GM19351 (cell line): ENCODE data around the gene ANKRD60.

Experiments used
- ATAC-seq: cut with Tn5 transposase; IDR thresholded peaks from one replicate; pipeline ENCODE4 v1.9.1; 2021; ENCODE audit warnings: mild to moderate bottlenecking, moderate library complexity; ENCODE audit not compliant: unreplicated experiment

Gene ANKRD60

DNA sequence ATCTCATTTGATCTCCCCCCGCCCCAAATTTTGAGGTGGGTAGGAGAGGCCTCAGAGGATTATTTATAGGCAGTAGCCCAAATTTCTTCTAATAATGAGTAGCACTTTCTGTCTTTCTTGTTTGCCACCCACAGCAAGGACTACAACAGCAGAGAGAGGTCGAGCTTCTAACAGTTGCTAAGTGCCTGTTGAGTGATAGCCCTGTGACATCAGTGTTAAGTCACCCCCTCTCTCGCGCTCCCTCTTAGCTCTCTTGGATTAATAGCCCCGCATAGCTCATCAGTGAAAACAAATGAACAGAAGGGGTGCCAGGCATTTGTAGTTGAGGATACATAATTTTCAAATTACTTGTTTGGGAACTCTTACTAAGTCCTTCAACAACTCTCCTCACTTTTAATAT lies 3.5 kb downstream of the ANKRD60 start:
- ATAC-seq = no peak

DNA sequence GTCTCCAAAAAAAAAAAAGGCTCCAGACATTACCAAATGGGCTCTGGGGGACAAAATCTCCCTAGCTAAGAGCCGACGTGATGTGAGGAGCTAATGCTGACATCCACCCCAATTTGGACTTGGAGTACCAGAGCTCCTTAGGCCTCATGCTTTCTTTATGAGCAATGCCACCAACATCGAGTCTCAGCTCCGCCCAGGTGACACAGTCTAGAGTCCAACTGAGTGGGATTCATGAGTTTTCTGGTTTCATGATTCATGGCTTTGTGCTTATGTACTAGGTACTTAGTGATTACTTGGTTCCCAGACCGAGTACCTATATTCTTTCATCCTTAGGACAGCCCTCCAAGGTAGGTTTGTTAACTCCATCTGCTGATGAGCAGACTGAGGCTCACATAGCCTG lies 4.4 kb downstream of the ANKRD60 start:
- ATAC-seq = no peak

DNA sequence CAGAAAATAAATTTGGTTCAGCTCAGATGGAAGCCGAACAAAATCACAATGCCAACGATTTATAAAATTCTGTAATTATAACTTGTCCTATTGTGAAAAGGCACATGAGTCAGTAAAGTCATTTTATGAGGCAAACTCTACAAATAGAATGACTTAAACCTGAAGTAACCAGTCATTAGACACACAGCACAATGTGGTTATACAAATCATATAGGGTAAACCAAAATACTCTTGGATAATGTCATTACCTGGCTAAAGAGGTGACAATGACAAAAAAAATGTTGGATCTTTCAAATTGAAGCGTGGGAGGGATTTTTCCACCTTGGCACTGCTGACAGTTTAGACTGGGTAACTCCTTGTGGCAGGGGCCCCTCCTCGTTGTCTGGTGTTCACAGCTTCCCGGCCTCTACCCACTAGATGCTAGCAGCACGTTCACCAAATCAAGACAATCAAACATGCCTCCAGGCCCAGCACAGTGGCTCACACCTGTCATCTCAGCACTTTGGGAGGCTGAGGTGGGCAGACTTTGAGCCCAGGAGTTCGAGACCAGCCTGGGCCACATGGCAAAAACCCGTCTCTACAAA lies 5.0 kb downstream of the ANKRD60 start:
- ATAC-seq = no peak

DNA sequence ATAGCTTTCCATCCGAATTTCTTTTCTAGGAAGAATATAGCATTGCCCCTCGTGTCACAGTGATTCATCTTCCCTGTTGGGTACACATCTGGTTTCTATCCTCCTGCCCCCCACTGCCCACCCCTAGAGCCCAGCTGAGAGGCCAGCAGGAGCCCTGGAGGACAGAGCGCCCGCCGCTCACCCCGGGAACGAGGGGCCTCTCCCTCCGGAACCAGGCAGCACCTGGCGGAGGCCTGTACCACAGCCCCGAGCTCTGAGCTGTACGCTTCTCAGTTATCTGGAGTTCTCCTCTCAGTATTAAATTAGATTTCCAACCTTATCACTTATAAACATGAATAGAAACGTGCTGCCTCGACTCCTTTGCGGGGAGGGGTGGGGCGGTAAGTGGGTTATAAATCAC lies 6.0 kb downstream of the ANKRD60 start:
- no peak for ATAC-seq

DNA sequence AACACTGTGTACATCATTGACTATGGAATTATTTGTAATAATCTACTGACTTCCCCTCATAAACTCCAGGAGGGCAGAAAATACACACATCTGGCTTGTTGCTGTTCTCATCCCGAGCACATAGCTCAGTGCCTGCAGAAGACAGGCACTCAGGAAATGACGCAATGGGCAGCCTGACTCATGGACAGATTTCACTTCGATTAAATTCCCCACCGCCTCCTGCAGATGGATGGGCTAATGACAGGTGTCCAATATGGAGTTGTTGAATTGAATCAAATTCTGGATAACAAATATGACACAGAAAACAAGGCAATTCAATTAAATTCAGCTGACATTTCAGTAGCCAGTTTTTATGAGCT lies 9.1 kb downstream of the ANKRD60 start:
- ATAC-seq = no peak

DNA sequence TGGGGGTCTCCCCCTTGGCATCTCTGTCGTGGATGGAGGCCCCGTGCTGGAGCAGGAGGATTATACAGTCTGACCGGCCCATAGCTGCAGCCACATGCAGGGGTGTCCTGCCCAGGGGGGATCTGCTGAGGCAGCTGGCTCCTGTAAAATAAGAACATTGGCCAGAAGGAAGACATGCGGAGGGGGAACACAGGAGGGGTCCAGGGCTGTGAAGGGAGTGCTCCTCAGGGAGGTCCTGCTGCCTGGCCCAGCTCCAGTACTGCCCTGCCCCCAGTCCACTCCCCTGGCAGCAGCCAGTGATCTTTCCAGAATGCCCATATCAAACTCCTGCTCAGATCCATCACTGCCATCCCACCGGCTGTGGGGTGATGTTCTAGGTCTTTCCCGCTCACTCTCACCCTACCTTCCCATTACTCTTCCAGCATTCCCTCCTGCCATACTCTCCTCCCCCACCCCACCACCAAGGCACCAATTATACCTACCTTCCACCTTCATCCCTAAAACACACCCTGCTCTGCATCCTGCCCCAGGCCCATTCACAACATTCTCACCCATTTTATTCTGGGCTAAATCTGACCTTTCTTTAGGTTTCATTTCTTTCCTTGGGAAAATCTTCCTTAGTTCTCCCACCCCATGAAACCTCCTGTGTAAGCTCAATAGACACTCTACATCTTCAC lies 9.7 kb downstream of the ANKRD60 start:
- no peak for ATAC-seq

DNA sequence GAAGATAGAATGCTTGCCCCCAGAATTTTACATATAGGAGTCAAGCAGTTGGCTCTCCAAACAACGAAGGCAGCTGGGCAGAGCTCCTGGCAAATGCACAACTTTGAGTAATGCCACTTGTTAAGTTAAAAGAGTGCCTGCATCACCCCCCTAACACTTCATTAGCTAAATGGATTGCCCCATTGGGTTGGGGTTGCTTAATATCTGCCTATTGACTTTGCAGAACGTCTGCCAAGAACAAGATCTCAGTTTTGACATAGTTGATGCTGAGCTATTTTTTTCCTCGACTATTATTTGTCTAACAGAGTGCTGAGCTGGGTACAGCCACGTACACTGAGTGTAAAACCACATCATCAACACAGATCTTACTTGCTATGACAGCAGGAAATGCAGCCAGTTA lies 12.1 kb downstream of the ANKRD60 start:
- no peak for ATAC-seq

DNA sequence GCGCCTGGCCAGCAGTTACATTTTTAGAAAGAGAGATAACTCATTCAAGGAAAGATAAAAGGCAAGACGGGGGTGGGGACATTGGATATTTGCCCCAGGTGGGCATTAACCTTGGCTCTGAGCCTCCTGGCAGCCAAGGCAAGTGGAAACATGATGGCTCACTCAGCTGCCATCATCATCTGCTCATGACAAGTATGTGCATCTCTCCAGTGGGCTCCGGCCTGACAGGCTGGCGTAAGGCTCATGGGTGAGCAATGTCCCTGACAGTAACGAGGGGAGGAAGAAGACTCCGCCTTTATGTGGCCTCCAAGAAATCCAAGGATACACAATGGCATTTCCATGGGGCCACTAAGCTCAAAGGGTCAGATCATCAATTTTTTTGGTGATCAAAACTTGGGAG lies 13.3 kb downstream of the ANKRD60 start:
- ATAC-seq = no peak

DNA sequence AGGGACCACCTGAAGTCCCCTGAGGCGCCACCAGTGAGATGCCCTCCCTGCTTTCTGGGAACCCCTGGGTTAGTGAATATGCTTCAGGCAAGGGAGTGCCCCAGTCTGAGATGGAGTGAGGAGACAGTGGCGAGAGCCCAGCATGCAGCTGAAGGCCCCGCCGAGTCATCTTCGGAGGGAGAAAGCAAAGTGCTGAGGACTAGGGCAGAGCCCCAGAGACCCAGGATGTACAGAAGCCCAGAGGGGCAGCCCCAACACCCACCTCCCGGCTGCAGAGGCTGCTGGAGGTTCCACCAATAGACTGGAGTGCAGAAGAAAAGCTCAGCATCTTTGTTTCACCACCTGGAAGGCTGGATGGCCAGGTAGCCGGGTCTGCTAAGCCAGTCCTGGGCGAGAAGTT lies 14.1 kb downstream of the ANKRD60 start:
- ATAC-seq = no peak

DNA sequence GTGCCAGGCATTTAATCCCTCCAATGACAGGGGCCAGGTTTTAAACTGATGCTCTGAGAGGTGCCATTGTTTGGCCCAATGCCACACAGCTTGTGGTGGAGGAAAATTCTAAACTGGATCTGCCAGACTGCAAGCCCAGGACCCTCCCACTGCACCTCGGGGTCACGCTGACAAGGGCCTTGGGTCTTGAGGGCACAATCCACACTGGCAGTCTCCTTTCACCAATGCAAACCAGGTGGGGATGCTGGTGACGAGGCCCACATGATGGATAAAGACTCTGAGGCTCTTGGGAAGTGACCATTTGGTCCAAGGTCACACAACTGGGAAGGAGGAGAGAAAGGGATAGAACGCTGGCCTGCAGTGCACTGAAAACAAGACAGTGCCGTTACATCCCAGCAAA lies 14.7 kb downstream of the ANKRD60 start:
- ATAC-seq = no peak

DNA sequence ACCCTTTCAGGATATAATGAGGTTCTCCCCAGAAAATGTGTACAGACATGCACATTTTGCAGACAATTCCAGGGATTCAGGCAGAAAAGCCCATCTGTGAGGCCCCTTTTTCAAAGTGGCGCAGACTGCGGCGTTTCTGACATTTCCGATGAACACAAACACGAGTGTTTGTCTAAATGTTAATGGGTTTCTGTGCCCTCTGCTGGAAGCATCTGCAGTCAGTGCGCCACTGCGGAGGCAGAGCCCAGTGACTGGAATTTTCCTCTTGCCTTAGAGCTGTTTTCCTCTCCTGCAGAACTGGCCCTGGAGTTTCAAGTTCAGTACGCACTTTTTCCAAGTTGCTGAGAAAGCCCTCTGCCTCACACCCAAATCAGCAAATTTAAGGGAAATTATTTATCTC lies 15.3 kb downstream of the ANKRD60 start:
- no peak for ATAC-seq

DNA sequence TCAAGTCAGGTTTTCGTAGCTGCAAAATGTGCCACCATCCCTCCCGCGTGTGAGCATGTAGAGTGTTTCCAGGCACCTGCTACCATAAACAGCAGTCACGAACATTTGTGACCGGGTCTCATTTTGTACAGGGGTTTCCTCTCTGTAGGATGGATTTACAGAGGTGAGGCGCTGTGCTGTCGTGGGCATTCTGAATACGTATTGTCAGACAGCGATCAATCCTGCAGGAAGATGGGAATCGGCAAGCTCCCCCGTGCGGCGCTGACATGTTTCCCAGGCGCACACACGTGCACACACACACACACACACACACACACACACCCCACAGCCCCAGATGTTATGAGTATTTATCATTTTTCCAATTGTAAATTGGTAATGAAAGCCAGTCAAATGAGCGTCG lies 15.8 kb downstream of the ANKRD60 start:
- no peak for ATAC-seq

DNA sequence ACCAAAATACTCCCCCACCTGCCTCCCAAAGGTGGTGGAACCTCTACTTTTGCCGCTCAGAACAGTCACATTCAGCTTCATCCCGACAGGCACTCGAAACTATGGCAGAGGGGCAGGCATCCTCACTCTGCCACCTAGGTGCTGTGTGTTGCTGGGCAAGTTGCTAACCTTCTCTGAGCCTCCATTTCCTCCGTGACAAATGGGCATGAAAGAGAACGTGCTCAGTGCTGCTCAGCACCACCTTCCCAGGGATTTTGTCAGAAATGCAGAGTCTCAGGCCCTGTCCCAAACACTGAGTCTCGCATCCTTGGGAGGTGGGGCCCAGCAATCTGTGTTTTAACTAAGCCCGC lies 18.1 kb downstream of the ANKRD60 start:
- no peak for ATAC-seq

DNA sequence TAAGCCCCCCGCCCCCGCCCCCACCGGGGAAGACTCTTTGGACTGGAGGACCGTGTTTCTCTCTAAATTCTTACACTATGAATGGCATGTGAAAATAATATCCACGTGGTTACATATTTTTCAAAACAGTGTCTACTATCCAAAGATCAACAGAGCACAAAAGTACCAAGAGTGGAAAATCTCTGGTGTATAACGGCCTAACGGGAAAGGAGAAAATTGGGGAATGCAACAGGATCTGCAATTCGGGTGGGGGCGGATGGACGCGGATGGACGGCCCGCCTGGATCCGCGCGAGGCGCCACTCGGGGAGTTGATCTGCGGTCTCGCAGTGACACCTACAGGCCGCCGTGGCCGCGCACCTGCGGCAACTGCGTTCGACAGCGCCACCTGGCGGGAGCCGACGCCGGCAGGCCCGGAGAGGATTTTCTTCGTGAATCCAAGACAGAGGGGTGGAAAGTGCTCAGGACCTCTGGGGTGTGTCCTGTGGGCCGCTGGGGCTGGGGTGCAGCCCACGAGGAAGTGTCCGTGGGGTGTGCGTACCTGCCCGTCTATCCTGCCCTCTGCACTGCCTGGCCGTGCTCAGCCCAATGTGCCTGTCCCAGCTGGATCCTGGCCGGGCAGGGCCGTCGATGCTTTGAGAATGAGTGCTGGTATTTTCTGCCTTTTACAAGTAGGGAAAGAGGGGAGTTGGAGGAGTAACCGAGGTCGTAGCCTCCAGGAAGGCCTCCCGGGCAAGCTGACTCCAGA lies 18.6 kb downstream of the ANKRD60 start:
- peak; percentile 77 for ATAC-seq

DNA sequence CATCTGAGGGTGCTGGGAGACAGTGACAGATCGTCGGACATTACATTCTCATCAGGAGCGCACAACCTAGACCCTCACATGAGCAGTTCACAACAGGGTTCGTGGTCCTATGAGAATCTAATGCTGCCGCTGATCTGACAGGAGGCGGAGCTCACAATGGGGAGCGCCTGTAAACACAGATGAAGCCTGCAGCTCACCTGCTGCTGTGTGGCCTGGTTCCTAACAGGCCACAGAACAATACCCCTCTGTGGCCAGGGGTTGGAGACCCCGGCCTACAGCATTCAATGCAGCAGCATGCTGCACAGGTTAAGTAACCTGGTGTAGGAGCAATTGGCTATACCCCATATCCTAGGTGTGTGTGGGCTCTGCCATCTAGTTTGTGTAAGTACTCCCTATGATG lies 19.5 kb downstream of the ANKRD60 start:
- no peak for ATAC-seq

DNA sequence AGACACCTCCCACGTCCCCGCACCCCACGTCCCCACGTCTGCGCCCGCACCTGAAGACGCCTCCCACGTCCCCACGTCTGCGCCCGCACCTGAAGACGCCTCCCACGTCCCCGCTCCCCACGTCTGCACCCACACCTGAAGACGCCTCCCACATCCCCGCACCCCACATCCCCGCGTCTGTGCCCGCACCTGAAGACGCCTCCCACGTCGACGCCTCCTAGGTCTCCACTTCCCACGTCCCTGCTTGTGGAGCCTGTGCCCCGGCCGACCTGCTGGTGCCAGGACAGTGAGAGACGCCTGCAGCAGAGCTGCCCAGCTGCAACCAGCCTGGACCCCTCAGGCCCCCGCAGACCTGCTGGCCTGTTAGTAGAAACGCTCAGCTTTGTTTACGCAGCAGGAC lies 22.6 kb downstream of the ANKRD60 start:
- no peak for ATAC-seq

DNA sequence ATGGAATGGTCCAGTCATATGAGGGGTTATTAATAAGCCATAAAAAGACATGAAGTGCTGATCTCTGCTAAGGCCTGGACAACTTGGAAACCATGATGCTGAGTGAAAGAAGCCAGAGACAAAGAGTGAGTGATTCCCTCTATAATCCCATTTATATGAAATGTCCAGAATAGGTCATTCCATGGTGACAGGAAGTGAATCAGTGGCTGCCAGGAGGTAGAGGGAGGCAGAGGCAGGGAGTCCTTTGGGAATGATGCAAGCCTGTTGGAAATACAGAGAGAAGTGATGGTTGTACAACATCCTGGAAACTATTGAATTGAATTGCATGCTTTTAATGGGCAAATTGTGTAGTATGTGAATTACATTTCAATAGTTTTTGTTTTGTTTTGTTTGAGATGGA lies 26.4 kb downstream of the ANKRD60 start:
- ATAC-seq = no peak

DNA sequence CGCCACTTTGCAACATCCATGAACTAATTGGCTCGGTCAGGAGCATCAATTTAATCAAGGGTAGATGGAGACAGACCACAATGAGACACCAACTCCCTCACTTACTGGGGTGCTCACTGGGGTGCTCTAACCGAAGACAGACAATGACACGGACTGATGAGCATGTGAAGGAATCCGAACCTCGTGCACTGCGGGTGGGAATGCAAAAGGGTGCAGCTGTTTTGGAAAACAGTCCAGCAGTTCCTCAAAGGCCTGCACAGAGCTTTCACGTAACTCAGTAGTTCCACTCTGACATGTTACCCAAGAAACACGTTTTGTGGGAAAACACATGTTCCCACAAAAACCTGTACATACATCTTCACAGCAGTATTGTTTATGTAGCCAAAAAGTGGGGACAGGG lies 26.8 kb downstream of the ANKRD60 start:
- no peak for ATAC-seq

DNA sequence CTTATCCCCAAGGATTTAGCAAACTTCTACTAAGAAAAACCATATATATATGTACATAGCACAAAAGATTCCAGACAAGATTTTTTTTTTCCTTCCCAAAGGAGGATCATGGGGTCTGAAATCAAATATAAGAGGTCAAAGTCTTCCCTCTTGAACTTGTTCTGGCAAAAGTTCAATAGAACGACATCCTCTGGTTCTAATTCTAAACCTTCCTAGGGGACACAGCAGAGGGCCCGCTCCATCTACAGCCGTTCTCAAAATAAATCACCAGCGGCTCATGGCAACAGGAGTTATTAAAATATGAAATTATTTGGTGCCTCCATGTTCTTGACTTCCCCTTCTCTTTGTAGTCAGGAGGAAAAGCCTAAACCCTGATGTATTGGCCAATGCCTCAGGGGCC lies 29.0 kb downstream of the ANKRD60 start:
- no peak for ATAC-seq

DNA sequence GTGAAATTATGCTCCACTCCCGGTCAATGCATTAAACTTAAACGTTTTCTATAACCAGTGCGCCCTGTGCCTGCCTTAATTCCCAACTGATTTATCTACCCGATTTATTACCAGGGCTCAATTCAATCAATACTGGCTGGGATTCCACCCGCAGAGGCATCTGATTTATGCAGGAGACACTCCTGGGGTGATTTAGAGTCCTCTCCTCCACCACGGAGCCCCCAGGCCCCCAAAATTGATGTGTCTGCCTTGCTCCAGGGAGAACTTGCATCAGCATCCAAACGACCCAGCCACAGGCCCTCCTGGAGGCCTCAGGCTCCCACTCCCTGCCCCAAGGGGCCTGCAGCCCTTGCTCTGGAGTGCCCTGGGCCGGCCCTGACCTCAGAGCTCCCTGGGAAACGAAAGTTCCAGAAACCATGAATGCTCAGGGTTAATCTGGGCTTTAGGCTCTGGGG lies 29.5 kb downstream of the ANKRD60 start:
- ATAC-seq = no peak

DNA sequence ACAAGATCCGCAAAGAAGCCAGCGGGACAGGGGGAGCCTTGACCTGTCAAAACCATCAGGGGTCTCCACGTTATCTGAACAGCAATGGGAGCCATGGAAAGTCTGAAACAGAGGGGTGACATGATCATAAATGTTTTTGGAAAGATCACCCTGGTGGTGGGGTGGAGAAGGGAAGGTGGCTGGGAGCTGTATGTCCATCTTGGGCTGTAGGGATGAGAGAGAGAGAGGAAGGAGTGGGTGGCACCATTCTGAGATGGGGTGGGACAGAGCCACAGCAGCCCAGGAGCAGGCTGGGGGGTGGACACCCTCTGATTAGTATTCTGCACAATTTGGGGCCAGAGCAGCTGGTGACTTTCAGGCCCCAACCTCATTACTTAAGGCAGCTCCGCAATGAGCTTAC lies 30.1 kb downstream of the ANKRD60 start:
- ATAC-seq = no peak

DNA sequence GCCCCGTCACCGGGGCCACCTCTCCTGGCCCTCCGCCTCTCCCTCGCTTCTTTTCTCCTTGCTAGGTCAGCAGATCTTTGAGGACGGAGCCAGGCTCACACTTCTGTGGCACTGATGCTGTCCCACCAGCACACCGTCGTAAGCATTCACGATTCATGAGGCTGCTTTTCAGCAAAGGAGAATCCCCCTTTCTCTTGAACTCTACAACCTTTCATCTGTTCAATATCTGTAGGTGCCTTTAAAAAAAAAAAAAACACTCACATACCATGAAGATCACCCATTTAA lies 31.3 kb downstream of the ANKRD60 start:
- ATAC-seq = no peak
